A673 (cell line): Measurements from ENCODE around the gene PPCDC. TPM values are rescaled to one million over a fixed set of nuclear protein-coding genes. Genes with fewer than 3 reads are reported as not detected.
A peak's percentile ranks its signal among the peaks of the same experiment; 100 is the strongest.

Source experiments
- BruUV-seq: library from RNA; stranded (reverse); fragments of 400-500 nt; replicated peaks from 2 replicates; lab custom pipeline; 2021; lab: Mats Ljungman, UMichigan
- CTCF ChIA-PET: fragments of 300-600 bp; sonication (Branson Sonifier 250); formaldehyde crosslinking; loops from one replicate; lab custom pipeline; 2022; ENCODE audit warnings: antibody characterized with exemption; lab: Charles Lee
- POLR2A ChIA-PET: fragments of 300-600 bp; sonication (Branson Sonifier 250); formaldehyde crosslinking; loops from one replicate; lab custom pipeline; 2022; ENCODE audit warnings: antibody characterized with exemption; ENCODE audit not compliant: low non-redundant PET; lab: Charles Lee
- DNase-seq: peaks from one replicate; pipeline ENCODE4 v3.0.0-alpha.2; 2015; ENCODE audit warnings: low spot score
- H3K27ac ChIP-seq: fragments of 200-600 bp; sonication (generic); 2 replicates; pipeline ENCODE4 v1.5.1; 2016; ENCODE audit warnings: mixed run types, low read depth, mild to moderate bottlenecking, mixed read lengths, antibody characterized with exemption, low read length; ENCODE audit not compliant: poor library complexity, severe bottlenecking
- H3K27me3 ChIP-seq: fragments of 200-600 bp; sonication (generic); replicated peaks from 2 replicates; pipeline ENCODE4 v1.6.1; 2017; ENCODE audit warnings: mixed run types, low read depth, mild to moderate bottlenecking, mixed read lengths, antibody characterized with exemption, low read length; ENCODE audit not compliant: insufficient read depth, poor library complexity
- H3K36me3 ChIP-seq: fragments of 200-600 bp; sonication (generic); 2 replicates; pipeline ENCODE4 v1.6.1; 2016; ENCODE audit warnings: mixed run types, mild to moderate bottlenecking, mixed read lengths, antibody characterized with exemption, low read length; ENCODE audit not compliant: insufficient read depth, poor library complexity, severe bottlenecking
- H3K4me1 ChIP-seq: fragments of 200-600 bp; sonication (generic); 2 replicates; pipeline ENCODE4 v1.6.1; 2017; ENCODE audit warnings: mixed run types, mild to moderate bottlenecking, mixed read lengths, antibody characterized with exemption, low read length; ENCODE audit not compliant: insufficient read depth, poor library complexity, severe bottlenecking
- H3K4me3 ChIP-seq: fragments of 200-600 bp; sonication (generic); 2 replicates; pipeline ENCODE4 v1.5.1; 2016; ENCODE audit warnings: low read depth, mixed run types, mild to moderate bottlenecking, mixed read lengths, low read length; ENCODE audit not compliant: poor library complexity, severe bottlenecking
- H3K9me3 ChIP-seq: fragments of 200-600 bp; sonication (generic); 2 replicates; pipeline ENCODE4 v1.6.1; 2016; ENCODE audit warnings: mixed run types, low read depth, mild to moderate bottlenecking, mixed read lengths, antibody characterized with exemption, low read length; ENCODE audit not compliant: poor library complexity, severe bottlenecking
- CTCF ChIP-seq: fragments of 300-800, 200-600 bp; sonication (generic); conservative IDR thresholded peaks from 2 replicates; pipeline ENCODE4 v1.5.1; 2017; ENCODE audit warnings: low read depth, mild to moderate bottlenecking, antibody characterized with exemption, low read length, moderate library complexity, mixed read lengths
- EZH2 ChIP-seq: fragments of 200-600 bp; sonication (generic); IDR thresholded peaks from 2 replicates; pipeline ENCODE4 v1.6.1; 2017; ENCODE audit warnings: borderline replicate concordance, low read depth, mild to moderate bottlenecking, mixed read lengths, antibody characterized with exemption, low read length; ENCODE audit not compliant: poor library complexity, severe bottlenecking
- intact Hi-C: fragments of 100-400 bp; cut with micrococcal nuclease; formaldehyde crosslinking; loops from one replicate; pipeline ENCODE4 v1.10.0; 2022; ENCODE audit not compliant: unreplicated experiment
- total RNA-seq: library from RNA; stranded (reverse); gene quantifications from 2 replicates; pipeline ENCODE4 v1.2.3, GENCODE V29; 2021

PPCDC gene
- total RNA-seq, 1 experiment from 2014 or later = 13.3 TPM

GRCh38 chr15:75065467-75065850 is 42.1 kb downstream of the PPCDC start:
- Histone ChIP-seq H3K27me3 (no peaks in the 10 kb centered on the region), H3K36me3 (no peaks in the 10 kb centered on the region), H3K27ac (no peak overlapping the region), H3K9me3 (no peaks in the 10 kb centered on the region), H3K4me1 (no peaks in the 10 kb centered on the region), H3K4me3 (no peak overlapping the region)
- no peak for TF ChIP-seq CTCF
- no peak for TF ChIP-seq EZH2
- intact Hi-C loops = no loop called here
- ChIA-PET POLR2A (no interaction called here), CTCF (no interaction called here)
- DNase-seq = peak; percentile 27
- BruUV-seq = no TSS peak

- peak; percentile 36 for DNase-seq
- H3K4me3 ChIP-seq = no peak overlapping the region
- intact Hi-C loops = no loop called here
- no peaks in the 10 kb centered on the region for H3K4me1 ChIP-seq
- TF ChIP-seq CTCF = no peak
- TF ChIP-seq EZH2 = no peak
- H3K27me3 ChIP-seq = no peaks in the 10 kb centered on the region
- ChIA-PET POLR2A (no interaction called here), CTCF (no interaction called here)
- H3K27ac ChIP-seq = no peak overlapping the region
- no TSS peak for BruUV-seq
- no peaks in the 10 kb centered on the region for H3K9me3 ChIP-seq
- no peaks in the 10 kb centered on the region for H3K36me3 ChIP-seq
These were observed 42.6 kb downstream of the PPCDC start for GRCh38 chr15:75065851-75066509.

GRCh38 chr15:75067123-75067830 is 43.9 kb downstream of the PPCDC start:
- POLR2A ChIA-PET = no interaction called here
- CTCF ChIA-PET = interaction anchor here (0.6 kb wide), 1 partner anchor 301 kb away, joined by 4 read pairs; the partner anchor contains the start of gene MAN2C1
- Histone ChIP-seq H3K27me3 (no peaks in the 10 kb centered on the region), H3K27ac (no peak overlapping the region), H3K9me3 (no peaks in the 10 kb centered on the region), H3K36me3 (no peaks in the 10 kb centered on the region), H3K4me1 (no peaks in the 10 kb centered on the region), H3K4me3 (no peak overlapping the region)
- intact Hi-C loops = no loop called here
- no peak for DNase-seq
- TF ChIP-seq EZH2 = no peak
- no peak for TF ChIP-seq CTCF
- BruUV-seq = no TSS peak
